Stimulated activated CD4-positive, alpha-beta T cell treated with anti-CD3 and anti-CD28 coated beads, TNF-alpha, amount 100 ng/mL, for 1 hour (primary cell): ENCODE data around the gene NINJ2.

Source experiments
- DNase-seq, 3 donors: peaks; one replicate each; pipeline ENCODE4 v3.0.0-alpha.2; 2020; ENCODE audit warnings: low read depth in 3 of 3, low spot score in 1 of 3

The NINJ2 gene

GRCh38 chr12:571795-572531 is 91.3 kb downstream of the NINJ2 start:
- no peak for DNase-seq

- DNase-seq: no peak
Measured at GRCh38 chr12:570921-571794, 92.1 kb downstream of the NINJ2 start.

- no peak for DNase-seq
Measured at GRCh38 chr12:570435-570920, 92.8 kb downstream of the NINJ2 start.

GRCh38 chr12:569803-570434 is 93.3 kb downstream of the NINJ2 start:
- DNase-seq: peak; percentile 57 to 85 (median 77)

- no peak for DNase-seq
Measured at GRCh38 chr12:569091-569676, 94.1 kb downstream of the NINJ2 start.

- no peak for DNase-seq
Measured at GRCh38 chr12:568486-568885, 94.8 kb downstream of the NINJ2 start.

- DNase-seq: no peak
Measured at GRCh38 chr12:565589-566105, 97.6 kb downstream of the NINJ2 start.

- DNase-seq: no peak
Measured at GRCh38 chr12:565161-565560, 98.1 kb downstream of the NINJ2 start.

GRCh38 chr12:563787-564298 is 99.4 kb downstream of the NINJ2 start:
- DNase-seq: no peak

GRCh38 chr12:563250-563781 is 99.9 kb downstream of the NINJ2 start:
- peak in 2 of 3 donors; percentile 31 for DNase-seq

GRCh38 chr12:562634-563033 is 100.6 kb downstream of the NINJ2 start:
- DNase-seq: no peak

GRCh38 chr12:561908-562593 is 101.2 kb downstream of the NINJ2 start:
- no peak for DNase-seq

- no peak for DNase-seq
Measured at GRCh38 chr12:561391-561705, 101.9 kb downstream of the NINJ2 start.

GRCh38 chr12:560691-561390 is 102.4 kb downstream of the NINJ2 start:
- DNase-seq: no peak

- DNase-seq: no peak
Measured at GRCh38 chr12:559906-560455, 103.3 kb downstream of the NINJ2 start.

GRCh38 chr12:559208-559905 is 103.9 kb downstream of the NINJ2 start:
- DNase-seq: no peak

GRCh38 chr12:558580-558979 is 104.7 kb downstream of the NINJ2 start:
- no peak for DNase-seq

GRCh38 chr12:556498-556897 is 106.7 kb downstream of the NINJ2 start:
- no peak for DNase-seq

GRCh38 chr12:554001-554285 is 109.3 kb downstream of the NINJ2 start:
- DNase-seq: no peak
